GM06990 (cell line): Measurements from ENCODE around the gene STAT1.

Experiments
- DNase-seq: peaks from one replicate; pipeline ENCODE4 v3.0.0-alpha.2; 2011; ENCODE audit not compliant: insufficient read length; ENCODE audit errors: extremely low read depth
- H3K27me3 ChIP-seq: replicated peaks from 2 replicates; pipeline ENCODE4 v1.6.0; 2011; ENCODE audit warnings: low read length; ENCODE audit not compliant: control insufficient read depth, insufficient read depth
- H3K36me3 ChIP-seq: 2 replicates; pipeline ENCODE4 v1.5.1; 2011; ENCODE audit warnings: low read length; ENCODE audit not compliant: control insufficient read depth, insufficient read depth
- H3K4me3 ChIP-seq: replicated peaks from 2 replicates; pipeline ENCODE4 v1.5.1; 2011; ENCODE audit warnings: low read depth, mild to moderate bottlenecking, control low read depth, low read length
- TF ChIP-seq, protein P1 (sequence below): IDR thresholded peaks from 2 replicates; pipeline ENCODE4 v1.5.1; 2011; ENCODE audit warnings: low read length, control low read depth, mild to moderate bottlenecking, inconsistent platforms; ENCODE audit not compliant: insufficient read depth, poor library complexity, severe bottlenecking

STAT1 gene

DNA sequence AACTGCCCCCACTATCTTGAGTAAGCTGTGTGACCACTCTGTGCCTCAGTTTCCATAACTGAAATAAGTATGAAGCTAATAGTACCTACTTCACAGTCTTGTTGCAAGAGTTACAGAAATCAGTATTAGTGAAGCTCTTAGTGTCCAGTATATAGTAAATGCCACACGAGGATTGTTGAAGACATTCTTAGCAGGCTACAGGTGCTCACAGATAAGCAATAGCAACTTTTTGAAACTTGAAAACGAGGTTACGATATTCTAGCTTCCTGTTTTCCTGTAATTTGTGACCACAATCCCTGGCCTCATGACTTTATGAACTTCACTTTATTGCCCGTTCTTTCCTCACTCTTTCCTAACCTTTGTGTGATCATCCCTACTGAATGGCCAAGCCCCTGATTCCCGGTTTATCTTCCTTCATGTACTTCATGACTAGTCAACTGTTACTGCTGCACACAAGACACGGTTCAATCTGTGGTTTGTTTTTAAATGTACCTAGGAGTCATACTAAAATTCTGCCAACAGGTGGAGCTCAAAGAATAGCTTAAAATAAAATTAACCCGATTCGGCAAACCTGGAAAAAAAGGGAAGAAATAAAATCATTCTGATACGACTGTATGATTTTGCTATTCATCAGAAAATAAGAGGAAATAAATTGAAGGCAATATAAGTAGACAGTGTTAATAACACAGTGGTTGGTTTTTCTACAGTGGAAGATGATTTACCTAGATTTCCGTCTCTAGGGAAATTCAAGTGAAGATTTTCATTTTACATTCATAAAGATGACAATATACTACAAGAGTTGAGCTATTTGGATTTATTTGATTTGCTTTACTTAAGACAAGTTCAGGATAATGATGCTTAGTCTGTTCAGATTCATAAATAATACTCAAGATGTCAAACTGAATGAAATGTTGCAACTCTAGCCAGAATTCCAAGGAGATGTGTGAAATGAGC lies 38.1 kb upstream of the STAT1 start:
- no peak for DNase-seq
- H3K36me3 ChIP-seq: no peaks in the 10 kb centered on the region
- H3K4me3 ChIP-seq: no peak overlapping the region
- peaks cover 2% of the 10 kb centered on the region; the same call in 1 of the 2 replicates for H3K27me3 ChIP-seq
- TF ChIP-seq, protein P1, sequence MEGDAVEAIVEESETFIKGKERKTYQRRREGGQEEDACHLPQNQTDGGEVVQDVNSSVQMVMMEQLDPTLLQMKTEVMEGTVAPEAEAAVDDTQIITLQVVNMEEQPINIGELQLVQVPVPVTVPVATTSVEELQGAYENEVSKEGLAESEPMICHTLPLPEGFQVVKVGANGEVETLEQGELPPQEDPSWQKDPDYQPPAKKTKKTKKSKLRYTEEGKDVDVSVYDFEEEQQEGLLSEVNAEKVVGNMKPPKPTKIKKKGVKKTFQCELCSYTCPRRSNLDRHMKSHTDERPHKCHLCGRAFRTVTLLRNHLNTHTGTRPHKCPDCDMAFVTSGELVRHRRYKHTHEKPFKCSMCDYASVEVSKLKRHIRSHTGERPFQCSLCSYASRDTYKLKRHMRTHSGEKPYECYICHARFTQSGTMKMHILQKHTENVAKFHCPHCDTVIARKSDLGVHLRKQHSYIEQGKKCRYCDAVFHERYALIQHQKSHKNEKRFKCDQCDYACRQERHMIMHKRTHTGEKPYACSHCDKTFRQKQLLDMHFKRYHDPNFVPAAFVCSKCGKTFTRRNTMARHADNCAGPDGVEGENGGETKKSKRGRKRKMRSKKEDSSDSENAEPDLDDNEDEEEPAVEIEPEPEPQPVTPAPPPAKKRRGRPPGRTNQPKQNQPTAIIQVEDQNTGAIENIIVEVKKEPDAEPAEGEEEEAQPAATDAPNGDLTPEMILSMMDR: peak; percentile 52

DNA sequence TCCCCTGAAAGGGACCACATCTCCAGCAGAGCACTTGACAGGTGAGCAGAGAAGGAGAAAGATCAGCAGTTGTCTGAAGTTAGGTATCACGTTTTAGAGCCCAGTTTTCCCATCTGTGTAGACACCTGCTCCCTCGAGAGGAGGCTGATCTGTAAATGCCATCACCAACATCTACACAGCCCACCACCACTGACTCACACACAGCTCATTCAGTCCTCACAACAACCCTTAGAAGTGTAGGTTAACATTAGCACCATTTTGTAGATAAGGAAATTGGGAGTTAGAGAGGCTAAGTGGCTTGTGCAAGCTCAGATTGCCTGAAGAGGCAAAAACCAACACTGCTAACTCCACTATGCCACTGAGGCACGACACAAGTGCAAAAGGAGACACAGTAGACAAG lies 37.2 kb upstream of the STAT1 start:
- DNase-seq: no peak
- Histone ChIP-seq H3K36me3 (no peaks in the 10 kb centered on the region), H3K4me3 (no peak overlapping the region), H3K27me3 (peaks cover 2% of the 10 kb centered on the region; the same call in 1 of the 2 replicates)
- TF ChIP-seq, protein P1: no peak

DNA sequence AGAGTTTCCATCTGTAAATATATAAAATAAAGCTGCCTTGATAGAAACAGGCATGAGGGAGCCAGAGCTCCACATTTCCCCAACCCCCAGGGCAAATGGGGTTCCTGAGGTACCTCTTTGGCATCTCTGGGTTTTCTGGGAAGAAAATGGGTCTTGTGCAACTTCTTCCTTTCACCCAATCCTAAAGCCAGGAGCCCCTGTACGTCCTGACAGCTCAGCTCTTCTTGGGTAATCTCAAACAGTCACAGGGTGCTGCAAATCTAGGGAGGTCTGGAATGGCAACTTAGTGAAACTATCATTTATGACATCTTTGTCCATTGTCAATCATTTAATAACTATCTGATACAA lies 36.6 kb upstream of the STAT1 start:
- Histone ChIP-seq H3K27me3 (peaks cover 2% of the 10 kb centered on the region; the same call in 1 of the 2 replicates), H3K4me3 (no peak overlapping the region), H3K36me3 (no peaks in the 10 kb centered on the region)
- TF ChIP-seq, protein P1: no peak
- DNase-seq: no peak

DNA sequence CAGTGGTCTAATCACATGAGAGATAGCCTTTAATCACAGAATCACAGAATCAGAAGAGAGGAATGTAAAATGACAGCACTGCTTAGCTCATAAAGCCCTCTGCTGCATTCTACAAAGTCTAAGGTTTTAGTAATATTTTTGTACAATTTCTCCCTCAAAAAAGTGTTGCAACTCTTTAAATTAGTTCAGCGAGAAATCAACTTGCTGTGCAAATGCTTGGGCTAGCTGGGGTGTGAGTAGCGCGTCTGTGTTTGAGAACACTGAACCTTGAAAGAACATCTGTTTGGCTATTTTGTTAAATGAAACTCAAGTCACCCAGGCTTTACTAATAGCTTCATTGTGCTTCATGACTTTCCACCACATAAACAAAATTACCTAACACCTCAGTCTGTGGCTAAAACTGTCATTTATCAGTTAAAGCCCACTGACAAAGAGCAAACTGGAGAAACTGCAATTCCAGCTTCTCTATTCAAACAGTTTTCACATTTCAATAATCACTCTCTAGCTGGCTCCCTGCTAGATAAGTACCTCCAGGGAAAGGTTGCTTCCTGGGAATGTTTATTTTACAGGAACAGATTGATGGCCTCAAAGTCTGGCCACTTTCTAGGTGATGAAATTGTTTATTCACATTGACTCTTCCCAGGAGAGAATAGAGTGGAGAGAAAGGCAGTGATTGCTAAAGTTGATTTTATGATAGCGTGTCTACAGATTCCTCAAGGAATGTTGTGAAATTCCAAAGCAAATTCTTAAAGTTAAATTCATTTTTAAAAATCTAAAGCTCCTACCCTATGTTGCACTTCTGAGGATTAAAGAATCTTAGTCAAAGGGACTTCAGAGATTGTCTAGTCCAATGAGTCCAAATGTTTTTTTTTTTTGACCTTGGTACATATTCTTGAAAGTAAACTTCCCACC lies 36.0 kb upstream of the STAT1 start:
- Histone ChIP-seq H3K36me3 (no peaks in the 10 kb centered on the region), H3K4me3 (no peak overlapping the region), H3K27me3 (peaks cover 2% of the 10 kb centered on the region; the same call in 1 of the 2 replicates)
- peak; percentile 50 for DNase-seq
- TF ChIP-seq, protein P1: no peak

DNA sequence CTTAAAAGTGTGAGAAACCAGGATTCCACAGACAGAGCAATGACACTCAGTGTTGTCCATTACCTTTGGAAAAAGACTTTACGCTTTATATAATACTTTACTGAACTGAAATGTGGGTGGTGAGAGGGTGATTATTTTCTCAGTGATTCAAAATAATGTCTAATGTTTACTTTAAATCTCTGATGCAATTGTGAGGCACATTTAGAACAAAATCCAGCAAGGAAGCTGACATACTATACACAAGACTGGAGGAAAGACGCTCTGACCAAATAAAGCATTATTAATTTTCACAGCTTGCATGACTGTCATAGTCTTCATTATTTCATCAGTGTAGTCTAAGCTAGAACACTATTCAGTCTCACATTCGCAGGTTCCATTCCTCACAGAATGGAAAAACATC lies 34.1 kb upstream of the STAT1 start:
- Histone ChIP-seq H3K4me3 (no peak overlapping the region), H3K27me3 (peaks cover 2% of the 10 kb centered on the region; the same call in 1 of the 2 replicates), H3K36me3 (no peaks in the 10 kb centered on the region)
- no peak for DNase-seq
- TF ChIP-seq, protein P1: no peak
